ENCODE results near the gene CPNE7. TPM values are rescaled to one million over a fixed set of nuclear protein-coding genes. Genes with fewer than 3 reads are reported as not detected.

Gene CPNE7
- total and polyA plus RNA-seq, 2 of the 8 experiments (the other 6 are each of a cell fraction or from before 2014, with no cell fraction given), result 10.0 to 23.7 TPM

DNA sequence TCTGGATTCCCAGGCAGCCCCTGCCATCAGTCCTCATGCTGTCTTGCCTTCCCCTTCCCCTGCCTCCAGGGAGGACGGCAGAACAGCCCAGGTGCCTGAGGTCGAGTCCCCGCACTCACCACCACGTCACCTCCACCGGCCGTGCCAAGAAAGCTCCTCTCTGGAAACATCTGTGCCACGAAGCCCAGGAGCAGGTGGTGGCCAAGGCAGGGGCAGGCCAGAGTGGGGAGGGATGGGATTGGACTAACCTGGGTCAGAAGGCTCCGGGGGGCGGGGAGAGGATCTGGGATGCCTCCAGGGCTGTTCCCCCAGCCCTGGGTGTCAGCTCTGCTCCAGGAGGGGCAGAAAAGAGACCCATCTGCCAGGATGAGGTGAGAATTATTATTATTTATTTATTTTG lies 30.4 kb downstream of the CPNE7 start:
- no peaks in the 10 kb centered on the region; a peak in 1 of 7 replicates for H3K27me3 ChIP-seq (replicated peaks in 1 of 4; ENCODE audit: control insufficient read depth in 3 of 4, extremely low read depth in 1 of 4, insufficient read depth in 3 of 4, low read length in 3 of 4)
- no peak overlapping the region for H3K27ac ChIP-seq (ENCODE audit: low read depth, low read length)
- no peak overlapping the region for H2BK15ac ChIP-seq (ENCODE audit: low read length)
- H3K56ac ChIP-seq (replicated peaks; ENCODE audit: insufficient read length, low read depth, low read length), result peak overlapping the region; percentile 16
- no peak overlapping the region for H3K9ac ChIP-seq (replicated peaks in 1 of 4; ENCODE audit: extremely low read depth in 1 of 4, low read depth in 3 of 4, low read length in 3 of 4)
- no peaks in the 10 kb centered on the region for H3K79me1 ChIP-seq (ENCODE audit: low read depth, low read length)
- H2AK5ac ChIP-seq (ENCODE audit: low read depth, low read length), result no peak overlapping the region
- H3K23me2 ChIP-seq (ENCODE audit: low read depth, low read length), result peaks cover 2% of the 10 kb centered on the region
- peaks cover 0 to 4% of the 10 kb centered on the region in 2 experiments for H4K20me1 ChIP-seq (replicated peaks in 1 of 2; ENCODE audit: control insufficient read depth in 1 of 2, insufficient read depth in 2 of 2, low read length in 2 of 2)
- H2BK12ac ChIP-seq (ENCODE audit: low read depth, low read length), result no peak overlapping the region
- peak overlapping the region; percentile 73 for H4K91ac ChIP-seq (replicated peaks; ENCODE audit: insufficient read length, low read length)
- H3K4me3 ChIP-seq (ENCODE audit: extremely low read depth in 1 of 4, insufficient read depth in 2 of 4, low read depth in 3 of 4, low read length in 4 of 4), result no peak overlapping the region
- peaks cover 0 to 11% (median 9%) of the 10 kb centered on the region in 4 experiments; a peak in 5 of 7 replicates for H3K4me1 ChIP-seq (replicated peaks in 1 of 4; ENCODE audit: control insufficient read depth in 3 of 4, insufficient read depth in 4 of 4, low read length in 3 of 4)
- no peak overlapping the region for H4K8ac ChIP-seq (ENCODE audit: extremely low read depth, insufficient read depth, low read length)
- FAIRE-seq (no peak), DNase-seq (ENCODE audit: low read depth in 1 of 2, low spot score in 2 of 2) (no peak)
- no peak overlapping the region for H2AFZ ChIP-seq (ENCODE audit: low read length)
- no peak overlapping the region for H3K23ac ChIP-seq (ENCODE audit: insufficient read length)
- H3K18ac ChIP-seq (ENCODE audit: extremely low read depth, low read length), result no peak overlapping the region; the same call in 1 of the 2 replicates
- ChIA-PET POLR2A (ENCODE audit: partially characterized antibody) (interaction anchor here (0.6 to 1.6 kb wide), 3 partner anchors 10 to 822 kb away, joined by 3 to 8 read pairs (median 3); no protein-coding TSS in a partner anchor), CTCF (ENCODE audit: partially characterized antibody) (interaction anchor here (1.3 to 1.4 kb wide), 3 partner anchors 9 to 36 kb away, joined by 3 to 8 read pairs (median 5); no protein-coding TSS in a partner anchor)
- no peaks in the 10 kb centered on the region for H3K36me3 ChIP-seq (ENCODE audit: control insufficient read depth in 2 of 4, insufficient read depth in 4 of 4, low read length in 3 of 4)
- no peak overlapping the region for H2BK120ac ChIP-seq (replicated peaks; ENCODE audit: low read depth, low read length)
- H2BK20ac ChIP-seq (ENCODE audit: low read length), result no peak overlapping the region
- no peak overlapping the region for H3K4ac ChIP-seq (replicated peaks; ENCODE audit: insufficient read length, low read depth, low read length)
- no peak overlapping the region for H2BK5ac ChIP-seq (ENCODE audit: low read depth, low read length)
- no peak overlapping the region for H4K5ac ChIP-seq (ENCODE audit: insufficient read length, low read depth, low read length)
- no peak for TF ChIP-seq CBX8 (IDR thresholded peaks at IDR 0.05; ENCODE audit: borderline replicate concordance, low read depth, low read length)
- TF ChIP-seq, protein P1, sequence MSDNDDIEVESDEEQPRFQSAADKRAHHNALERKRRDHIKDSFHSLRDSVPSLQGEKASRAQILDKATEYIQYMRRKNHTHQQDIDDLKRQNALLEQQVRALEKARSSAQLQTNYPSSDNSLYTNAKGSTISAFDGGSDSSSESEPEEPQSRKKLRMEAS (IDR thresholded peaks at IDR 0.05), result 0 out of 2 replicates have a peak, but pooled peaks have one; percentile 12
- H3K9me3 ChIP-seq (ENCODE audit: insufficient read depth in 2 of 2, low read depth in 1 of 2, low read length in 1 of 2), result no peaks in the 10 kb centered on the region
- 77% methylated on average over 9 of the region's 9 CpGs; no CpG with 5 or more reads in 1 of the 2 experiments for WGBS, 2 experiments (ENCODE audit: extremely low coverage in 1 of 2, insufficient coverage in 1 of 2, insufficient read length in 1 of 2, insufficient replicate concordance in 2 of 2, low coverage in 1 of 2, low lambda C conversion rate in 2 of 2, missing lambda C conversion rate in 1 of 2)
- no peaks in the 10 kb centered on the region for H3K79me2 ChIP-seq (ENCODE audit: control insufficient read depth in 1 of 2, insufficient read depth in 2 of 2, low read length in 2 of 2)
- peak overlapping the region; percentile 66 for H3K14ac ChIP-seq (ENCODE audit: insufficient read length)
- no peak overlapping the region for H3K4me2 ChIP-seq (ENCODE audit: insufficient read depth in 1 of 2, low read depth in 2 of 2, low read length in 2 of 2)

Measured in H1 (cell line).